Osteoblast (primary cell): ENCODE data around the gene SORCS2. TPM values are rescaled to one million over a fixed set of nuclear protein-coding genes. Genes with fewer than 3 reads are reported as not detected.

Experiments
- DNase-seq: peaks from one replicate; pipeline ENCODE4 v3.0.0; 2011; ENCODE audit warnings: low spot score, mixed read lengths; ENCODE audit not compliant: insufficient read length; ENCODE audit errors: missing footprints
- H2AFZ ChIP-seq: 2 replicates; pipeline ENCODE4 v1.6.0; 2011; ENCODE audit warnings: mild to moderate bottlenecking, low read length
- H3K27ac ChIP-seq: 2 replicates; pipeline ENCODE4 v1.5.1; 2011; ENCODE audit warnings: mild to moderate bottlenecking, low read depth, low read length, moderate library complexity
- H3K27me3 ChIP-seq: 2 replicates; pipeline ENCODE4 v1.6.0; 2012; ENCODE audit warnings: mild to moderate bottlenecking, control low read depth, inconsistent platforms, low read length, moderate library complexity; ENCODE audit not compliant: insufficient read depth
- H3K36me3 ChIP-seq: 2 replicates; pipeline ENCODE4 v1.5.1; 2011; ENCODE audit warnings: mild to moderate bottlenecking, low read length, control low read depth, moderate library complexity; ENCODE audit not compliant: insufficient read depth
- H3K4me1 ChIP-seq: 2 replicates; pipeline ENCODE4 v1.5.1; 2011; ENCODE audit warnings: mild to moderate bottlenecking, low read length, control low read depth, moderate library complexity; ENCODE audit not compliant: insufficient read depth
- H3K4me2 ChIP-seq: 2 replicates; pipeline ENCODE4 v1.6.0; 2011; ENCODE audit warnings: mild to moderate bottlenecking, low read length; ENCODE audit not compliant: insufficient read depth
- H3K4me3 ChIP-seq: fragments of 200-600 bp; sonication (generic); 3 replicates; pipeline ENCODE4 v1.5.1; 2012; ENCODE audit warnings: mild to moderate bottlenecking, low read length, inconsistent platforms; ENCODE audit not compliant: insufficient read depth
- H3K79me2 ChIP-seq: 2 replicates; pipeline ENCODE4 v1.6.0; 2012; ENCODE audit warnings: mild to moderate bottlenecking, low read length, control low read depth, inconsistent platforms; ENCODE audit not compliant: insufficient read depth
- H3K9me3 ChIP-seq: 2 replicates; pipeline ENCODE4 v1.5.1; 2011; ENCODE audit warnings: low read depth, low read length, control low read depth
- H4K20me1 ChIP-seq: 2 replicates; pipeline ENCODE4 v1.6.0; 2012; ENCODE audit warnings: mild to moderate bottlenecking, low read length, control low read depth; ENCODE audit not compliant: insufficient read depth
- CTCF ChIP-seq: IDR thresholded peaks from 2 replicates; pipeline ENCODE4 v1.5.1; 2011; ENCODE audit warnings: mild to moderate bottlenecking, low read depth, low read length, moderate library complexity; ENCODE audit errors: extremely low read depth
- total RNA-seq: library from RNA; depleted of rRNA; stranded (reverse); fragments of >200 nt; gene quantifications from 2 replicates; pipeline ENCODE4 v1.2.3, GENCODE V29; 2012

The SORCS2 gene
- total RNA-seq, 1 donor, result 9.0 TPM

GRCh38 chr4:7516773-7517144 lies 324.4 kb downstream of the SORCS2 start:
- Histone ChIP-seq H3K27me3 (peaks cover 45% of the 10 kb centered on the region), H3K9me3 (no peaks in the 10 kb centered on the region), H3K36me3 (no peaks in the 10 kb centered on the region), H3K4me2 (no peak overlapping the region), H3K79me2 (no peaks in the 10 kb centered on the region), H4K20me1 (no peaks in the 10 kb centered on the region), H2AFZ (no peak overlapping the region), H3K4me3 (no peak overlapping the region), H3K4me1 (peaks cover 7% of the 10 kb centered on the region), H3K27ac (no peak overlapping the region)
- TF ChIP-seq CTCF, result no peak
- DNase-seq, result no peak

- TF ChIP-seq CTCF, result no peak
- Histone ChIP-seq H3K4me3 (no peak overlapping the region), H3K9me3 (no peaks in the 10 kb centered on the region), H4K20me1 (no peaks in the 10 kb centered on the region), H3K4me1 (no peaks in the 10 kb centered on the region), H3K4me2 (no peak overlapping the region), H3K79me2 (no peaks in the 10 kb centered on the region), H3K27me3 (peaks cover 59% of the 10 kb centered on the region), H3K36me3 (no peaks in the 10 kb centered on the region), H3K27ac (no peak overlapping the region), H2AFZ (no peak overlapping the region)
- no peak for DNase-seq
These were observed 326.7 kb downstream of the SORCS2 start for GRCh38 chr4:7518871-7519637.

DNA sequence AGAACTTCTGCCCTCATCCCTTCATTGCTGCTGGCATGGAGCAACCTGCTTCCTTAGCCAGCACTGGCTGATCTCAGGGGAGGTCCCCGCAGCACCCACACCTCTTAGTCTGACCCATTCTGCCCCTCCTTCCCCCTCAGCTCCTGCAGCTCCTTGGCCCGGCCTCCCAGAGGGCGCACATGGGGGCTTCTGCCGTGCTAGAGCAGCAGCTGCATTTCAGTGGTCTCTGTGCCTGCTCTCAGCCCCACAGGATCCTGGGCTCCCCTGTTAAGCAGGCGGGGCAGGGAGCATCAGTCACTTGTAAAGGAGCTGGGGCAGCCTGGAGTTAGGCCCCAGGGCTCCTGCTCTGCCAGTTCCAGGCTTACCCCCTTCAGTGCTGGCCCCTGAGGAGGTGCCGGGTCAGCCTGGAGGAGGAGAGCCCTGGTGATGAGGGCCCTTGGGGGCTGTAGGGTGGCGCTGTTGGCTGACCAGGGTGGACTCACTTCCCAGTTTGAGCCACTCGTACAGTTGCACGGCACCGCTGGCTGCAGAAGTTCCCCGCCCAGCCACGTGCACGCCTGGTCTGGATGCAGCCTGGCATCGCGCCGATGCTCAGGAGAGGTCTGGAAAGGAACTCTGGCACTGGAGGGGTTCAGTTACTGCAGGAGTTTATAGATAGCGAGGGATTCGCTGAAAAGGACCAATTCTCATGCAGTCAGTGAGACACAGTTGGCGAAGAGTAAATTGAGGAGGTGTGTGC lies 327.5 kb downstream of the SORCS2 start:
- no peaks in the 10 kb centered on the region for H3K79me2 ChIP-seq
- no peaks in the 10 kb centered on the region for H4K20me1 ChIP-seq
- no peaks in the 10 kb centered on the region for H3K4me1 ChIP-seq
- H3K4me3 ChIP-seq, result no peak overlapping the region
- H2AFZ ChIP-seq, result no peak overlapping the region
- no peaks in the 10 kb centered on the region for H3K9me3 ChIP-seq
- no peak for DNase-seq
- H3K27me3 ChIP-seq, result peaks cover 59% of the 10 kb centered on the region
- TF ChIP-seq CTCF, result no peak
- H3K36me3 ChIP-seq, result no peaks in the 10 kb centered on the region
- H3K27ac ChIP-seq, result no peak overlapping the region
- no peak overlapping the region for H3K4me2 ChIP-seq

- DNase-seq, result no peak
- no peak overlapping the region for H2AFZ ChIP-seq
- H3K79me2 ChIP-seq, result no peaks in the 10 kb centered on the region
- no peaks in the 10 kb centered on the region for H4K20me1 ChIP-seq
- H3K4me2 ChIP-seq, result no peak overlapping the region
- no peaks in the 10 kb centered on the region for H3K36me3 ChIP-seq
- peaks cover 53% of the 10 kb centered on the region for H3K27me3 ChIP-seq
- H3K27ac ChIP-seq, result no peak overlapping the region
- no peak overlapping the region for H3K4me3 ChIP-seq
- TF ChIP-seq CTCF, result no peak
- no peaks in the 10 kb centered on the region for H3K4me1 ChIP-seq
- H3K9me3 ChIP-seq, result no peaks in the 10 kb centered on the region
These were observed 329.3 kb downstream of the SORCS2 start for GRCh38 chr4:7521666-7522065.
